ENCODE measurements around the gene PRDM15. TPM values are rescaled to one million over a fixed set of nuclear protein-coding genes. Genes with fewer than 3 reads are reported as not detected.

Gene PRDM15
- total RNA-seq, 1 donor = 7.2 TPM

DNA sequence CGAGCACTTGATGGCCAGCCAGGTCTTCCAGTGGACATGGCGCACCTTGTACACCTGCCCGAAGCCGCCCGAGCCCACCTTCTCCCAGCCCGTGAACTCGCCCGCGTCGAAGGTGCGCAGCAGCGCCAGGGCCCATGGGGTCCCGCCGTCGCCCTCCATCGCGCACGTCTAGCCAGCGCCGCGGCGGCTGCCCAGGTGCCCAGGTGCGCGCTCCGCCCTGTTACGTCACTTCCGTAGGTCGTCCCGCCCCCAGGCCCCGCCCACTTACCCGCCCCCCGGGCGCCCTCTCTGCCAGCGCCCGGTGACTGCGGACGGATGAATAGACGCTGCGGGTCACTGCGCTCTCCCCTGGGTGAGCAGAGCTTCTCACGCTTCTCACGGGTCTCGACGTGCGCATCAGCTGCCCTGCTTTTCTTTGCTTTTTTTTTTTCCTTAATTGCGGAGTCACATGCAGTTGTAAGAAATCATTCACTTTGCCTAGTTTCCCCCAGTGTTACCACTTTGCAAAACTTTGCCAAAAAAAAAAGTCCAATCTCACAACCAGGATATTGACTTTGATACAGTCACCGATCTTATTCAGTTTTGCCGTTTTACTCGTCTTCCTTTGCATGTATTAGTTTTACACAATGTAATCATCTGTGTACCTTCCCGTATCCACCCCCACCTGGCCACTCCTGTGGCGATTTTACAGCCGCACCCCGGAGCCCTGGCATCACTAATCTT lies 112.1 kb downstream of the PRDM15 start, which contains the start of gene RIPK4:
TSS of gene RIPK4 (minus strand) at position 170 of the 723 bp plus-strand sequence. CDS start at position 159, 11 bp downstream.
- TF ChIP-seq, protein P1, sequence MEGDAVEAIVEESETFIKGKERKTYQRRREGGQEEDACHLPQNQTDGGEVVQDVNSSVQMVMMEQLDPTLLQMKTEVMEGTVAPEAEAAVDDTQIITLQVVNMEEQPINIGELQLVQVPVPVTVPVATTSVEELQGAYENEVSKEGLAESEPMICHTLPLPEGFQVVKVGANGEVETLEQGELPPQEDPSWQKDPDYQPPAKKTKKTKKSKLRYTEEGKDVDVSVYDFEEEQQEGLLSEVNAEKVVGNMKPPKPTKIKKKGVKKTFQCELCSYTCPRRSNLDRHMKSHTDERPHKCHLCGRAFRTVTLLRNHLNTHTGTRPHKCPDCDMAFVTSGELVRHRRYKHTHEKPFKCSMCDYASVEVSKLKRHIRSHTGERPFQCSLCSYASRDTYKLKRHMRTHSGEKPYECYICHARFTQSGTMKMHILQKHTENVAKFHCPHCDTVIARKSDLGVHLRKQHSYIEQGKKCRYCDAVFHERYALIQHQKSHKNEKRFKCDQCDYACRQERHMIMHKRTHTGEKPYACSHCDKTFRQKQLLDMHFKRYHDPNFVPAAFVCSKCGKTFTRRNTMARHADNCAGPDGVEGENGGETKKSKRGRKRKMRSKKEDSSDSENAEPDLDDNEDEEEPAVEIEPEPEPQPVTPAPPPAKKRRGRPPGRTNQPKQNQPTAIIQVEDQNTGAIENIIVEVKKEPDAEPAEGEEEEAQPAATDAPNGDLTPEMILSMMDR (IDR thresholded peaks at IDR 0.05; ENCODE audit: extremely low read depth, low read depth, low read length) = no peak
- peak within 1 kb of the TSS; percentile 71 for H3K4me3 ChIP-seq (ENCODE audit: insufficient read depth, low read length)
- H3K79me2 ChIP-seq (ENCODE audit: insufficient read depth, low read length) = no peaks in the 10 kb centered on the region
- H3K4me2 ChIP-seq (ENCODE audit: insufficient read depth, low read length) = peak within 1 kb of the TSS; percentile 79
- no peaks in the 10 kb centered on the region for H3K36me3 ChIP-seq (ENCODE audit: insufficient read depth, low read length)
- no peaks in the 10 kb centered on the region for H3K9me3 ChIP-seq (ENCODE audit: low read depth, low read length)
- H3K27me3 ChIP-seq (ENCODE audit: insufficient read depth, low read length) = peaks cover 51% of the 10 kb centered on the region
- H3K27ac ChIP-seq (ENCODE audit: low read depth, low read length) = peak within 1 kb of the TSS; percentile 50
- H3K4me1 ChIP-seq (ENCODE audit: insufficient read depth, low read length) = peaks cover 20% of the 10 kb centered on the region
- no peaks in the 10 kb centered on the region for H4K20me1 ChIP-seq (ENCODE audit: insufficient read depth, low read length)
- peak; percentile 93 for DNase-seq (ENCODE audit: insufficient read length, low spot score, missing footprints)
- H2AFZ ChIP-seq (ENCODE audit: low read length) = peak within 1 kb of the TSS; percentile 57

DNA sequence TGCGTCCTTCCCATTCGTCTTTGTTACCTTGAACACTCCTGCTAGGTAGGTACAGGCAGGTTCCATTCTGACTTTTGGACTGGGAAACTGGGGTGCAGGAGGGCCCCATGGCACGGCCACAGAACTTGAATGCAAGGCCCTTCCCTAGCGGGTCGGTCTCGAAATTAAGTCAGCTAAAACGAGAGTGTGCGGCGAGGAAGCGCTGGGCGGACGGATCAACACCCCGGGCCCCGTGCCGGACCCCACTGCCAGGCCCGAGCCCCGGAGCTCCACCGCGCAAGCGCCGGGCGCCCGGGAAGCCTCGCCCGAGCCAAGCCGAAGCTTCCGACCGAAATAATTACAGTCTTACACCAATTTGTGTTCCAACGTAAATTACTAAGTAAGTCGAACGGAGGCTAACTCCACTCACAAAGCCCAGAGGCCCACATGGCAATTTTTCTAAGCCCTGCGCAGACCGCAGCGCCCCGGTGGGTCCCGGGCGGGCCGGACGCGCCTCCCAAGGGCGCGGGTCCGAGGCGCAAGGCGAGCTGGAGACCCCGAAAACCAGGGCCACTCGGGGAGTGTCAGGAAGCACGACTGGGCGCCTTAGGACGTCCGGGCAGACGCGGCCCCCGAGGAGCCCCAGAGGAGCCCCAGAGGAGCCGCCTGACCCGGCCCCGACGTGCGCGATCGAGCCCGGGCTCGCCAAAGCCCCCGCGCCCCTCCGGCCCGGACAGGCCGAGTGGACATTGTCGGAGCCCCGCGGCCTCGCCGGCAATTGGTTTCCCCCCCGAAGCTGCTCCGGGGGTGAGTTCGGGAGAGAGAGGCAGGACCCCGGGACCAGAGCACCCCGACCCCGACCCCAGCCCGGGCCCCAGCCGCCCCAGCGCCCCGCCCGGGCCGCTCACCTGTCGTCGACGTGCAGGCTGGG lies 112.9 kb downstream of the PRDM15 start:
- Histone ChIP-seq H3K79me2 (ENCODE audit: insufficient read depth, low read length) (no peaks in the 10 kb centered on the region), H3K4me2 (ENCODE audit: insufficient read depth, low read length) (peak overlapping the region; percentile 79), H3K27me3 (ENCODE audit: insufficient read depth, low read length) (peaks cover 51% of the 10 kb centered on the region), H2AFZ (ENCODE audit: low read length) (no peak overlapping the region), H3K36me3 (ENCODE audit: insufficient read depth, low read length) (no peaks in the 10 kb centered on the region), H3K4me1 (ENCODE audit: insufficient read depth, low read length) (peaks cover 29% of the 10 kb centered on the region), H3K27ac (ENCODE audit: low read depth, low read length) (no peak overlapping the region), H3K9me3 (ENCODE audit: low read depth, low read length) (no peaks in the 10 kb centered on the region), H4K20me1 (ENCODE audit: insufficient read depth, low read length) (no peaks in the 10 kb centered on the region), H3K4me3 (ENCODE audit: insufficient read depth, low read length) (peak overlapping the region; percentile 71)
- TF ChIP-seq, protein P1 (IDR thresholded peaks at IDR 0.05; ENCODE audit: extremely low read depth, low read depth, low read length) = no peak
- DNase-seq (ENCODE audit: insufficient read length, low spot score, missing footprints) = peak; percentile 75

DNA sequence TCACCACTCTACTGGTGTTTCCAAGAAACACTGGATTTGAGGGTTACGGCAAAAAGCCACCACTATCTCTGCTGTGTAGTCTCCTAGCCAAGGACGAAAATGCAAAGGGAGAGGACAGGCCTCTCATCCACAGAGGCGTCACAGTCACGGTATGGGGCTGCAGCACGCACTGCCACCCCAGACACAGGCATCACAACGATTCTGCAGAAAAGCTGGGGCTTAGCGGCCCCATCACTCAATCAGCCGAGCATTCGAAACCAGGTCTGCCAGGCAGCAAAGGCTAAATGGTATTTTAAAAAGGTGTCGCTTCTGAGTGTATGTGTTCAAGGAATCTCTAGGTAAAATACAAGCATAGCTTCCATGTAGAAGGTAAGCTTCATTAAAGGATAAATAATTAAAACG lies 113.7 kb downstream of the PRDM15 start:
- H3K4me3 ChIP-seq (ENCODE audit: insufficient read depth, low read length) = no peak overlapping the region
- H3K9me3 ChIP-seq (ENCODE audit: low read depth, low read length) = no peaks in the 10 kb centered on the region
- no peak overlapping the region for H2AFZ ChIP-seq (ENCODE audit: low read length)
- H4K20me1 ChIP-seq (ENCODE audit: insufficient read depth, low read length) = no peaks in the 10 kb centered on the region
- TF ChIP-seq, protein P1 (IDR thresholded peaks at IDR 0.05; ENCODE audit: extremely low read depth, low read depth, low read length) = no peak
- H3K79me2 ChIP-seq (ENCODE audit: insufficient read depth, low read length) = no peaks in the 10 kb centered on the region
- H3K4me2 ChIP-seq (ENCODE audit: insufficient read depth, low read length) = no peak overlapping the region
- no peak overlapping the region for H3K27ac ChIP-seq (ENCODE audit: low read depth, low read length)
- peaks cover 34% of the 10 kb centered on the region for H3K4me1 ChIP-seq (ENCODE audit: insufficient read depth, low read length)
- peak; percentile 50 for DNase-seq (ENCODE audit: insufficient read length, low spot score, missing footprints)
- H3K36me3 ChIP-seq (ENCODE audit: insufficient read depth, low read length) = no peaks in the 10 kb centered on the region
- H3K27me3 ChIP-seq (ENCODE audit: insufficient read depth, low read length) = peaks cover 51% of the 10 kb centered on the region
